GM18907 (cell line): ENCODE results near the gene HS1BP3.

ENCODE experiments used
- ATAC-seq: cut with Tn5 transposase; IDR thresholded peaks from one replicate; pipeline ENCODE4 v1.9.1; 2021; ENCODE audit warnings: mild to moderate bottlenecking, moderate library complexity; ENCODE audit not compliant: unreplicated experiment

HS1BP3 gene

GRCh38 chr2:20650877-20651730 is at the start of gene HS1BP3:
Gene HS1BP3, minus strand, starts transcription at chr2:20651098. Its CDS starts 35 bp downstream, at chr2:20651063.
- ATAC-seq = peak; percentile 96

GRCh38 chr2:20698916-20699613 is 48.2 kb upstream of the HS1BP3 start:
- ATAC-seq = no peak

DNA sequence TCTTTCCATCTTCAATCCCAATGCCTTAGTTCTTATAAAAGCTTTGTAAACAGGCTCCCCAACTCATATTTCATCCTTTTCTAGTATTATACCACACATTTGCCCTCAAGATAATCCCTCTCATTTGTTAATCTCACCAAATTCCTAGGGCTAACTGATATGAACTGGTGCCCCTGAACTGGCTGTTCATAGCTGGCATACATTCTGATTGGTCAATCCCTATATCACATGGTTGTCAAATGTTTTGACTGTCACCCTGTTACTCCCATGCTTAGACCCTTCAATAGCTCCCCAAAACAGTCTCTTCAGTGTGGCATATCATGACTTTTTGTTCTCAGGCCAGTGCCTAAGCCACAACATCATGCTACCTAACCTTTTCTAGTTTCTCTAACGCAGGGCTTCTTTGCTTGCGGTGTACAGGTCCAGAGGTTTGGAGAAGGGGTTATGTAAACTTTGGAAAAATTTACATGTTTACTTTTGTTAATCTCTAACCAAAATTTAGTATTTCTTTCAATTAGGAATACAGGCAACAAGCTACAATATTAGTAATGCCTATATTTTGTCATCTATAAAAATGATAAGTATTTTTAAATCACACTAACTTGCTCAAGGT is 46.5 kb upstream of the HS1BP3 start:
- ATAC-seq = no peak

- no peak for ATAC-seq
Observed at GRCh38 chr2:20696366-20696765, 45.5 kb upstream of the HS1BP3 start.

- ATAC-seq = no peak
Observed at GRCh38 chr2:20693317-20693716, 42.4 kb upstream of the HS1BP3 start.

DNA sequence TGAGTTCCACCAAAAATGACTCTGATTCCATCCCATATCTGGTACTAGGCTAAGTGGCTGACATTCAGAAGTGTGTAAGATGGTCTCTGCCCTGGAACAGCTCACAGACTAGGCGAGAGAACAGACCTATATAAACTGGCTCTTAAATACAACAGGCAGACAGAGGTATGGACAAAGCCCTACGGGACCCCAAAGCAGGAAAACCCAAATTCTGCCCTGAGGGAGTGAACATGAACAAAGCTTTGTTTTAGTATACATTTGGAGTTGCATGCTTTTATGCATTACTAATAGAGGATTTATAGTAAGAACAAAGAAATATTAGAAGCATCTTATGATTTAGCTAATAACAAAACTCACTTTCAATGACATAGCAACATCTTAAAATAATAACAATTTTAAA is 41.2 kb upstream of the HS1BP3 start:
- ATAC-seq = no peak

- ATAC-seq = no peak
Observed at GRCh38 chr2:20691076-20691734, 40.3 kb upstream of the HS1BP3 start.

DNA sequence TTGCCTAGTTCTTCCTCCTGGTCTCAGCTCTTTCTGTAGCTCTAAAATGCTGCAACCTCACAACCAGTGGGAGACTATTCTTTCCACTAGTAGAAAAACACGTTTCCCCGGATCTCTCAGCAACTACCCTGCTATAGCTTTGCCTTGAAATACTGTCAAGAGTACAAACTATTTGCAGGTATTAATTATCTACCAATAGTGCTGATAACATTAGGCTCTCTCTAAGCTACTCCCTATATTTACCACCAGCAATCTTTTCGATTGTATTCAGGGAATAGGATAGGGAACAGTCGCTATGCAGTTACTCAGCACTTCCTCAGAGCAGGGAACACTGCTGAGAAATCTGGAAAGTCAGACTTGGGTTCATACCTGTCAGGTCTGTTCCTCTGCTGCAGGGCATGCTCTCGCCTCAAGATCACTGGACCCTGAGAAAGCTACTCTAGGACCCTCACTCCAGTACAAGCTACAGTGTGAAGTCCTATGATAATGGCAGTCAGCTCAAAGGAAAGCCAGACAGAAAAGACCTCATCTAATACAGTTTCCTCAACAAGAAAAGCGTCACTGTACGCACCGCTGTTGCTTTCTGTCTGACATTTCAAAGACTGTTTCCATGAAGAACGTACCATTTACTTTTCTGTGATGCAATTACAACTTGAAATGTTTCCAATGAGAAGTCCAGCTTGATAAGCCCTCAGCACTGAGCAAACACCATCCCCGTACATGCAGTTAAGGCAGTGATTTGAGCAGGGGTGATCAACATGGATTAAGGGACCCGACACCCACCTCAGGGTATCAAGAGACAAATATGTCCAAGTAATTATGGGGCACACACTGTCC is 38.7 kb upstream of the HS1BP3 start:
- ATAC-seq = no peak

GRCh38 chr2:20687260-20687832 is 36.4 kb upstream of the HS1BP3 start:
- no peak for ATAC-seq

DNA sequence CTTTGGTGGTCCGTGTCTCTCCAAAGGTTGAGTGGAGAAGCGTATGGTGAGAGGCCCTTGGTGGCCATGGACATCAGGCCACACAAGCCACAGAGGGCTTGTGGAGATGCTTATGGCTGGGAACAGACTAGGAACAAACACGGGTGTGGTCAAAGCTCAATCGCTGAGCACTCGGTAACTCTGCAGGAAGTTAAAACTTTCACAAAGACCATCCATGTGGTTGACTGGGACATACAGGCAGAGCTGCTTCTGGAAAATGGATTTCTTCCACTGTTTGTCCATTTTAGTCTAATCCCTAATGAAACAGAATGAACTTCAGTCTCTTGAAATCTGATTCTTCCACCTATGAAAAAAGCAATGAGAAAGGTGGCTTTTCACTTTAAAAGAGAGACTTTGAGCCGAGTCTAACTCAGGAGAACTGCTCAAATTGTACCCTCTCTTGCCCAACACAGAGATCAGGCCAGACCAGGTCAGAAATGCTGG is 33.7 kb upstream of the HS1BP3 start:
- no peak for ATAC-seq

GRCh38 chr2:20682167-20682920 is 31.4 kb upstream of the HS1BP3 start:
- no peak for ATAC-seq

DNA sequence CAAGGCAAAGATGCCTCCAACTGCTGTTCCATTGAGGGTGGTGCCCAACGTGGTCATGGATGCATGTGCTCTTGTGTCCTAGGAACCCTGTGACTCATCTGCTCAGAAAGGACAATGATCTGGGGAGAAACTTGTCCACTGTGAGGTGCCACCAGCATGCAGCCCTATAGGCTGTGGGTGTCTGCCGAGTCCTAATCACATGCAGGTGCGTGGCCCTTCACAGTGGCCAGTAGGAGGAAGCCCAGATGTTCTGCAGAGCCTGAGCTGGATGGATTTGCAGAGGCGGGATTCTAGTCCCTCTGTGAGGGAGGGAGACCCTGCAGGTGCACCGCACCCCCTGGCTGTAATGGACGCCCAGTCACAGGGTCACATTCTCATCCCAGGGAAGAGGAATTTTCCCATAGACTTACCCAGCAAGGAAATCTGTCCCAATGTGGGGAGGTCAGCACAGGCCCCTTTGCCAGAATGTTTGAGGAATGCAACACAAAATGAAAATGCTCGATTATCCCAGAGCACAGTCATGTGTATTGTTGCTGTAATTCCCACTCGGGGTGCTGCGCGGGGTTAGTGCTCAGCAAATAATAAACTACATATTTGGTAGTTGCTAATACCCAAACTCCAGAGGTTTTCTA is 30.0 kb upstream of the HS1BP3 start:
- no peak for ATAC-seq

DNA sequence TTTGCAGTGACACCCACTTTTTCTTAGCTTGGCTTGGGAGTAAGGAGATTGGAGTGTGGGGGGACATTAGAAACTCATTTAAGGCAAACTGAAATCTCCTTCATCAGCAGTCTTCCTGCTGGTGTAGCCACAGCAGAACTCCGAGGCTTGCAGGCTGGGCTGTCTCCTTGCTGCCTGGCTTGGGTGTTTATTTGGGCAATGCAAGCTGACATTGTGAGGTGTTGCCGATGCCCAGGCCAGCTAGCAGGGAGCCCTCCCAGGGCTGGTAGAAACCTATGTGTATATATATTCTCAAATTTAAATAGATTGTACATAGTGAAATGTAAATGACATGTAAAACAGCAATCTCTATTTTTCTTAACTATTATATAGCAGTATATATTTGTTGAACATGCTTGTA is 27.9 kb upstream of the HS1BP3 start:
- no peak for ATAC-seq

DNA sequence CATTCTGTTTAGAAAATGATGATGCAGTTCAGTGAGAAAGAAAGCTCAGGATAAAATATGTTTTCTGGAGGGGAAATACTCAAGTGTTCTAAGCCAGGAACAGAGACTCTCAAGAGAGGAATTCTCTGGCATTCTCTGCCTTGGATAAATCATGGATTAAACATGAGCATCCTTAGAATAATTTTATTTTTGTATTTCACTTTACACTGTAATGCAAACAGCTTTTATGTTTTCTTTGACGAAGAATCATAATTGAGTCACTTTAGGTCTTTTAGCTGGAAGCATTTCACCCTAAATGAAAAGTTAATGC is 27.1 kb upstream of the HS1BP3 start:
- no peak for ATAC-seq

GRCh38 chr2:20677301-20678085 is 26.6 kb upstream of the HS1BP3 start:
- peak; percentile 45 for ATAC-seq

DNA sequence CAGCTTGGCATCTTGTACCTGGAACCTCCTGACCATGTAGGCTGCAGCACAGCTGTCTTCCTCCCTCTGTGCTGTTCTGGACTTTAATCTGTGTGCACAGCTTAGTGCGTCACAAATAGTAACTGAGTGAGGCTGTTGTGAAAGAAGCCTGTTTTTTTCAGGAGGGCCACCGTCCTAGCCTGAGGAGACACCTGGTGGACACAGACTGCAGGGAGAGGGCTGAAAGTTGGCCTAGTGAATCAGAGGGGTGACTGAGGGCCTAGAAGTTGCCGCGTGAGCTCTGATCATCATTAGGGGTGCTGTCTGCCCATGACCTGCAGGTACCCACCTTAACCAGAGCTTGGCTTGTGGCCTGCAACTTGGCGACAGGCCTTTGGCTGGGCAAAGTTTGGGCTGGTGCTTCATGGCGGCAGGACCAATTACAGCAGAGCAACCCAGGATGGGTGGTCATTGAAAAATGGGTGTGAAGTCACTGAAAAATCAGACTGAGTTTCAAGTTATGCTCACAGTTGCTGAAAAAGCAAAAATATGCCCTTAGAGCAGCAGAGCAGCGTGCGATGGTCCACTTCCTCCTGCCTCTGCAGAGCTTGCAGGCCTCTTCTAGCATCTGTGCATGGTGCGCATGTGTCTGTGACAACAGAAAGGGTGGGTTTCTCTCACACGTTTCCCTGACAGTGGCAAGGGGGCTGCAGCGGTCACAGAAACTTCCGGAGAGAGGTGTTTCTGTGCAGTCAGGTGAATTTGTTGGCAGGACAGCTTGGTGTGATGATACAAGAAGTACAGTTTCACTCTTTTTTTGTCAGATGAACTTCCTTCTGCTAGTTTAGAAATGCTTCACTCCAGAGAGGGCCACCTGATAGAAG is 25.7 kb upstream of the HS1BP3 start:
- peak; percentile 56 for ATAC-seq

GRCh38 chr2:20675701-20676352 is 24.9 kb upstream of the HS1BP3 start:
- ATAC-seq = peak; percentile 77
